K562 (cell line): ENCODE data around the gene SIAE. TPM values are rescaled to one million over a fixed set of nuclear protein-coding genes. Genes with fewer than 3 reads are reported as not detected.
A peak's percentile ranks its signal among the peaks of the same experiment; 100 is the strongest.

Experiments
- ARID4B ChIP-seq: sonication (generic); formaldehyde crosslinking; IDR thresholded peaks from 2 replicates; pipeline ENCODE4 v1.8.0; 2022; ENCODE audit warnings: mild to moderate bottlenecking, missing genetic modification reagents
- CCNT2 ChIP-seq: IDR thresholded peaks from 2 replicates; pipeline ENCODE4 v1.6.1; 2011; ENCODE audit warnings: borderline replicate concordance, low read depth, mild to moderate bottlenecking, moderate library complexity, mixed read lengths, low read length; ENCODE audit not compliant: insufficient read length; ENCODE audit errors: extremely low read depth
- CREB3L1 ChIP-seq: fragments of 450-650 bp; IDR thresholded peaks from 2 replicates; pipeline ENCODE4 v1.6.1; 2014; ENCODE audit warnings: low read depth, mild to moderate bottlenecking, moderate library complexity, borderline replicate concordance
- CREBBP ChIP-seq: IDR thresholded peaks from one replicate; pipeline ENCODE4 v1.6.1; 2012; ENCODE audit warnings: low read depth, mild to moderate bottlenecking, control low read depth, inconsistent platforms, low read length
- E2F6 ChIP-seq, 2 experiments: IDR thresholded peaks; 2 replicates each; pipeline ENCODE4 v1.6.1; 2011; ENCODE audit warnings: borderline replicate concordance in 1 of 2, control low read depth in 1 of 2, low read depth in 1 of 2, low read length in 1 of 2, mild to moderate bottlenecking in 1 of 2, mixed read lengths in 1 of 2, moderate library complexity in 1 of 2; ENCODE audit not compliant: insufficient read depth in 1 of 2, insufficient read length in 1 of 2, poor library complexity in 1 of 2, severe bottlenecking in 1 of 2; ENCODE audit errors: extremely low read depth in 1 of 2
- EP400 ChIP-seq: fragments of 450-650 bp; IDR thresholded peaks from 2 replicates; pipeline ENCODE4 v1.6.1; 2017; ENCODE audit warnings: antibody characterized with exemption, mild to moderate bottlenecking, moderate library complexity
- FOXM1 ChIP-seq, 2 experiments: fragments of 450-650 bp in 1 of 2; sonication (generic) in 1 of 2; formaldehyde crosslinking in 1 of 2; IDR thresholded peaks; 2 replicates each; pipeline versions ENCODE4 v1.6.1 to v1.9.0; 2017 to 2022; ENCODE audit warnings: low read depth in 2 of 2, mild to moderate bottlenecking in 2 of 2, missing genetic modification reagents in 1 of 2, moderate library complexity in 1 of 2
- HNRNPUL1 ChIP-seq: fragments of 200-400 bp; formaldehyde crosslinking; IDR thresholded peaks from 2 replicates; pipeline ENCODE4 v1.6.1; 2017; ENCODE audit warnings: low read length
- JUND ChIP-seq, 2 experiments: IDR thresholded peaks; 2 replicates in 1 of 2; 3 replicates in 1 of 2; pipeline ENCODE4 v1.6.1; 2011; ENCODE audit warnings: borderline replicate concordance in 2 of 2, low read depth in 2 of 2, low read length in 2 of 2, improper control_type of control experiment in 1 of 2, missing biosample characterization in 1 of 2, missing genetic modification characterization in 1 of 2, missing genetic modification reagents in 1 of 2
- POLR2G ChIP-seq: fragments of 200-400 bp; formaldehyde crosslinking; IDR thresholded peaks from 2 replicates; pipeline ENCODE4 v1.6.1; 2017; ENCODE audit warnings: low read depth, mild to moderate bottlenecking, antibody characterized with exemption, low read length, moderate library complexity
- SAP30 ChIP-seq: fragments of 200-600 bp; sonication (generic); IDR thresholded peaks from 2 replicates; pipeline ENCODE4 v1.6.1; 2012; ENCODE audit warnings: borderline replicate concordance, low read depth, mild to moderate bottlenecking, moderate library complexity, low read length, control low read depth, inconsistent platforms; ENCODE audit not compliant: insufficient read depth, poor library complexity, severe bottlenecking
- SP1 ChIP-seq: sonication (generic); formaldehyde crosslinking; IDR thresholded peaks from 2 replicates; pipeline ENCODE4 v1.8.1; 2022; ENCODE audit warnings: mild to moderate bottlenecking, missing genetic modification reagents
- VEZF1 ChIP-seq: fragments of 200-800 bp; sonication (Bioruptor generic); IDR thresholded peaks from 2 replicates; pipeline ENCODE4 v1.6.1; 2017; ENCODE audit warnings: missing genetic modification characterization, missing compliant biosample characterization
- ZNF696 ChIP-seq: fragments of 250-450 bp; sonication (Bioruptor Pico); conservative IDR thresholded peaks from 2 replicates; pipeline ENCODE4 v1.4.0; 2020; ENCODE audit warnings: mild to moderate bottlenecking, moderate library complexity
- polyA plus RNA-seq, 8 experiments: library from polyadenylated mRNA; depleted of rRNA in 4 of 8; stranded (reverse) in 5 of 8; unstranded in 3 of 8; fragments of >200 nt; fragmentation: Nextera tagmentation in 2 of 8; fragmentation: Illumina TruSeq in 1 of 8; extraction: Ambion mirVana in 2 of 8; extraction: Trizol in 1 of 8; gene quantifications; 2 replicates each; pipeline versions ENCODE4 v1.2.1 to v1.2.3, GENCODE V29; 2011 to 2014; ENCODE audit warnings: inconsistent platforms in 1 of 8, missing spikeins in 1 of 8
- total RNA-seq, 7 experiments: library from RNA; depleted of rRNA in 6 of 7; stranded (reverse); fragments of >200 nt in 6 of 7; fragmentation: Illumina TruSeq in 2 of 7; extraction: Trizol in 2 of 7; gene quantifications; 2 replicates each; pipeline versions ENCODE4 v1.2.1 to v1.2.3, GENCODE V29; 2011 to 2021; ENCODE audit warnings: low replicate concordance in 1 of 7

SIAE gene
- total and polyA plus RNA-seq, 9 of the 15 experiments (the other 6 are each of a cell fraction or from before 2014, with no cell fraction given): 0.89 to 9.6 (median 3.7) TPM

- TF ChIP-seq ARID4B (CRISPR knock-in tag) (0 out of 2 replicates have a peak, but pooled peaks have one; percentile 58), E2F6 (IDR thresholded peaks at IDR 0.05; ENCODE audit: borderline replicate concordance in 1 of 2, extremely low read depth in 1 of 2, insufficient read depth in 1 of 2, insufficient read length in 1 of 2, low read depth in 1 of 2, low read length in 1 of 2, poor library complexity in 1 of 2, severe bottlenecking in 1 of 2) (peak; percentile 30 to 71), POLR2G (peak; percentile 94), SAP30 (peak; percentile 54), JUND (IDR thresholded peaks at IDR 0.05; ENCODE audit: borderline replicate concordance, low read depth, low read length) (peak; percentile 37; the same call in 1 of the 2 replicates), JUND (tag; IDR thresholded peaks at IDR 0.05; ENCODE audit: borderline replicate concordance, low read depth, low read length) (no peak; the same call in 2 of the 3 replicates), EP400 (peak; percentile 41), CREB3L1 (0 out of 2 replicates have a peak, but pooled peaks have one; percentile 16), ZNF696 (CRISPR knock-in tag) (no peak), CREBBP (no peak), SP1 (peak; percentile 57; the same call in 1 of the 2 replicates), VEZF1 (CRISPR knock-in tag) (peak; percentile 72), HNRNPUL1 (no peak), FOXM1 (IDR thresholded peaks at IDR 0.05; ENCODE audit: low read depth) (peak; percentile 83), FOXM1 (CRISPR knock-in tag; IDR thresholded peaks at IDR 0.05; ENCODE audit: low read depth) (no peak), CCNT2 (peak; percentile 49)
These were observed at the start of gene SIAE, which contains the start of gene SPA17 (continued) for GRCh38 chr11:124673333-124674167.
